HUES6 (cell line): Measurements from ENCODE around the gene ZNF33A.
A peak's percentile ranks its signal among the peaks of the same experiment; 100 is the strongest.
"Not testable (repeated sequence)": the region's sequence is repeated elsewhere in the genome, so short reads cannot be mapped to it uniquely, and the experiment has no call there.

Experiments used
- H3K27ac ChIP-seq: 2 replicates; pipeline ENCODE4 v1.7.0; 2013; ENCODE audit warnings: low read depth, mild to moderate bottlenecking, low read length, inconsistent platforms
- H3K27me3 ChIP-seq: 2 replicates; pipeline ENCODE4 v1.6.1; 2013; ENCODE audit warnings: low read length; ENCODE audit not compliant: control insufficient read depth, insufficient read depth
- H3K36me3 ChIP-seq: 2 replicates; pipeline ENCODE4 v1.6.1; 2013; ENCODE audit warnings: low read length; ENCODE audit not compliant: control insufficient read depth, insufficient read depth
- H3K4me1 ChIP-seq: 2 replicates; pipeline ENCODE4 v1.6.1; 2013; ENCODE audit warnings: low read length; ENCODE audit not compliant: control insufficient read depth, insufficient read depth
- H3K4me3 ChIP-seq: 2 replicates; pipeline ENCODE4 v1.5.1; 2013; ENCODE audit warnings: low read depth, low read length
- H3K9ac ChIP-seq: one replicate; pipeline ENCODE4 v1.6.1; 2013; ENCODE audit warnings: mild to moderate bottlenecking, low read length
- H3K9me3 ChIP-seq: 2 replicates; pipeline ENCODE4 v1.6.1; 2013; ENCODE audit warnings: low read depth, low read length; ENCODE audit not compliant: control insufficient read depth, insufficient read depth

The ZNF33A gene

GRCh38 chr10:38043516-38043915, 33.0 kb downstream of the ZNF33A start:
- peaks cover 42% of the 10 kb centered on the region for H3K36me3 ChIP-seq

DNA sequence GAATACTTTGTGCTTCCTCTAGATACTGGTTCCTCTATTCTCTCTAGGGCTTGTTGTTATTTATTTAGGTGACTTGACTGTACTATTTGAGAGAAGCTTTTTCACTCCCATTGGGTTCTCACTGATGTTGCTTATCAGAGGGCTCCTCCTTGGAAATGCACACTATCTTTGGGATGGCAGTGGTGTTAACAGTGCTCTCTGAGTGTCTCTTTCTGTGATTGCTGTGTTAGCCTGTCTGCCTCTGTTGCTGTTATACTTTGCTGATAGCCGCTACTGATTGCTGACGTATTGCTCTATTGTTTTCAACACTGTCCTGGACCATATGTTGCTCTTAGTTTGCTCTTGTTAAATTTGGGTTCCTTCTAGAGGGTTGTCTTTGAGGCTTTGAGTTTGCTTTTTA, 34.7 kb downstream of the ZNF33A start:
- Histone ChIP-seq H3K9me3 (peaks cover 35% of the 10 kb centered on the region), H3K27ac (no peak overlapping the region), H3K27me3 (no peaks in the 10 kb centered on the region), H3K4me1 (no peaks in the 10 kb centered on the region), H3K9ac (no peak overlapping the region), H3K4me3 (no peak overlapping the region), H3K36me3 (peaks cover 52% of the 10 kb centered on the region)

More at GRCh38 chr10:38043516-38043915, 33.0 kb downstream of the ZNF33A start:
- no peaks in the 10 kb centered on the region for H3K4me1 ChIP-seq
- no peak overlapping the region for H3K4me3 ChIP-seq
- no peaks in the 10 kb centered on the region for H3K27me3 ChIP-seq
- peaks cover 30% of the 10 kb centered on the region for H3K9me3 ChIP-seq
- H3K9ac ChIP-seq, result no peak overlapping the region
- no peak overlapping the region for H3K27ac ChIP-seq

DNA sequence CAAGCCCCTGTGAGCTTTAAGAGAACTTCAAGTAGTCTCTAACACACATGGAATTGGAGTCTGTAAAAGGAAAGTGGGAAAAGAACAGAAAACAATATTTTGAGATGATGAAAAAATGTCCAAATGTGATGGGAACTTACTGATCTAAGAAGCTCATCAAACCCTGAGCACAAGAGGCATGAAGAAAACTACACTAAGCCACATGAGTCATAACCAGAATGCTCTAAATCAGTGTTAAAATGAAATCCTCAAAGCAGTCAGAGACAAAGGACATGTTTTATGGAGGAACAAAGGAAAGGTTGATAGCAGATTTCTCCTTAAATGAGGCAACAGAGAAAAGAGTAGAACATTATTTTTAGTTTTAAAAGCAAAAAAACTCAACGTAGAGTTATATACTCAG, 37.2 kb downstream of the ZNF33A start:
- H3K4me1 ChIP-seq, result no peaks in the 10 kb centered on the region
- no peaks in the 10 kb centered on the region for H3K27me3 ChIP-seq
- H3K36me3 ChIP-seq, result peaks cover 53% of the 10 kb centered on the region
- no peak overlapping the region for H3K4me3 ChIP-seq
- H3K9me3 ChIP-seq, result peaks cover 40% of the 10 kb centered on the region
- no peak overlapping the region for H3K9ac ChIP-seq
- H3K27ac ChIP-seq, result no peak overlapping the region

- Histone ChIP-seq H3K27ac (no peak overlapping the region), H3K27me3 (no peaks in the 10 kb centered on the region), H3K4me1 (no peaks in the 10 kb centered on the region), H3K9me3 (peaks cover 55% of the 10 kb centered on the region), H3K4me3 (no peak overlapping the region), H3K9ac (no peak overlapping the region), H3K36me3 (peaks cover 56% of the 10 kb centered on the region)
Observed at GRCh38 chr10:38050212-38050611, 39.7 kb downstream of the ZNF33A start.

GRCh38 chr10:38054361-38054797, 43.9 kb downstream of the ZNF33A start:
- Histone ChIP-seq H3K36me3 (peaks cover 65% of the 10 kb centered on the region), H3K9ac (no peak overlapping the region), H3K9me3 (peaks cover 66% of the 10 kb centered on the region), H3K27me3 (no peaks in the 10 kb centered on the region), H3K4me3 (no peak overlapping the region), H3K27ac (no peak overlapping the region), H3K4me1 (no peaks in the 10 kb centered on the region)

DNA sequence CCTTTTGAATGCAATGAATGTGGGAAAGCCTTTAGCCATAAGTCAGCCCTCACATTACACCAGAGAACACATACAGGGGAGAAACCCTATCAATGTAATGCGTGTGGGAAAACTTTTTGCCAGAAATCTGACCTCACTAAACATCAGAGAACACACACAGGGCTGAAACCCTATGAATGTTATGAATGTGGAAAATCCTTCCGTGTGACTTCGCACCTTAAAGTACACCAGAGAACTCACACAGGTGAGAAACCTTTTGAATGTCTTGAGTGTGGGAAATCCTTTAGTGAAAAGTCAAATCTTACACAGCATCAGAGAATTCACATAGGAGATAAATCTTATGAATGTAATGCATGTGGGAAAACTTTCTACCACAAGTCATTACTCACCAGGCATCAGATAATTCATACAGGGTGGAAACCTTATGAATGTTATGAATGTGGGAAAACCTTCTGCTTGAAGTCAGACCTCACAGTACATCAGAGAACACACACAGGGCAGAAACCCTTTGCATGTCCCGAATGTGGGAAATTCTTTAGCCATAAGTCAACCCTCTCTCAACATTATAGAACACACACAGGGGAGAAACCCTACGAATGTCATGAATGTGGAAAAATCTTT, 44.9 kb downstream of the ZNF33A start:
- not testable (repeated sequence) for H3K4me3 ChIP-seq, H3K27ac ChIP-seq, H3K4me1 ChIP-seq, H3K9ac ChIP-seq, H3K27me3 ChIP-seq
- peaks cover 63% of the 10 kb centered on the region for H3K36me3 ChIP-seq
- peaks cover 67% of the 10 kb centered on the region for H3K9me3 ChIP-seq

- not testable (repeated sequence) for H3K27me3 ChIP-seq, H3K36me3 ChIP-seq, H3K27ac ChIP-seq, H3K4me1 ChIP-seq, H3K9ac ChIP-seq, H3K4me3 ChIP-seq
- H3K9me3 ChIP-seq, result peaks cover 43% of the 10 kb centered on the region
Observed at GRCh38 chr10:38069663-38070062, 59.2 kb downstream of the ZNF33A start.

- Histone ChIP-seq H3K36me3 (no peaks in the 10 kb centered on the region), H3K9ac (no peak overlapping the region), H3K4me1 (no peaks in the 10 kb centered on the region), H3K9me3 (peaks cover 52% of the 10 kb centered on the region), H3K27ac (no peak overlapping the region), H3K4me3 (no peak overlapping the region), H3K27me3 (no peaks in the 10 kb centered on the region)
Observed at GRCh38 chr10:38070501-38070900, 60.0 kb downstream of the ZNF33A start.

DNA sequence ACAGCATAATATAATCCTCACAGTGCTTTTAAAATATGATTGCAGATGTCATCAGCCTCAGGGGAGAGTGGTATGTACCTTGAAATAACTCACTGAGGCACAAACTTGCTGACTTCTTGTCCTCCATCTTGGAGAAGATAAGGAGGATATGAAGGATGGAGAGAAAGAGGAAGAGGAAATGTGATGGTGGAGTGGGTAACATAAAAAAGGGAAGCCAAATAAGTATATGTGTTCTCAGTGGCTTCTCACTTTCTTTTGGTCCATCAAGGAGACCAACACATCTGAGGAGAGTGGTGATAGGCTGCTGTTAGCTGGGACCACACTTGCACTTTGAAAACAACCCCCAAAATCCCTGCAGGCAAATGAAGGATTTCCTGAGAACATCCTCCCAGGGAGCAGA, 62.1 kb downstream of the ZNF33A start:
- Histone ChIP-seq H3K9me3 (peaks cover 58% of the 10 kb centered on the region), H3K27ac (no peak overlapping the region), H3K9ac (no peak overlapping the region), H3K4me1 (no peaks in the 10 kb centered on the region), H3K27me3 (no peaks in the 10 kb centered on the region), H3K4me3 (no peak overlapping the region), H3K36me3 (no peaks in the 10 kb centered on the region)

DNA sequence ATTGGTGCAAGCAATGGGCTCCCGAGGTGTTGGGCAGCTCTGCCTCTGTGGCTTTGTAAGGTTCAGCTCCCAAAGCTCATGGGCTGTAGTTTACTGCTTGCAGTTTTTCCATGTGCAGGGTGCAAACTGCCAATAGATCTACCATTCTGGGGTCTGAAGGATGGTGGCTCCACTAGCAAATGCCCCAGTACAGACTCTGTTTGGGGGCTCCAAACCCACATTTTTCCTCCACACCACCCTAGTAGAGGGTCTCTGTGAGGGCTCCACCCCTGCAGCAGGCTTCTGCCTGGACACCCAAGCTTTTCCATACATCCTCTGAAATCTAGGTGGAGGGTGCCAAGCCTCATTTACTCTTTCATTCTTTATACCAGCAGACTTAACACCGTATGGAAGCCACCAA, 66.2 kb downstream of the ZNF33A start:
- no peak overlapping the region for H3K9ac ChIP-seq
- H3K27me3 ChIP-seq, result no peaks in the 10 kb centered on the region
- no peak overlapping the region for H3K4me3 ChIP-seq
- H3K9me3 ChIP-seq, result peaks cover 61% of the 10 kb centered on the region
- H3K27ac ChIP-seq, result no peak overlapping the region
- H3K36me3 ChIP-seq, result no peaks in the 10 kb centered on the region
- H3K4me1 ChIP-seq, result no peaks in the 10 kb centered on the region

- H3K36me3 ChIP-seq, H3K4me1 ChIP-seq, H3K9ac ChIP-seq, H3K4me3 ChIP-seq, H3K27ac ChIP-seq, H3K27me3 ChIP-seq: not testable (repeated sequence)
- H3K9me3 ChIP-seq, result peaks cover 53% of the 10 kb centered on the region
Observed at GRCh38 chr10:38093318-38093717, 82.8 kb downstream of the ZNF33A start.

GRCh38 chr10:38093816-38094157, 83.3 kb downstream of the ZNF33A start:
- Histone ChIP-seq H3K36me3 (no peaks in the 10 kb centered on the region), H3K4me1 (no peaks in the 10 kb centered on the region), H3K4me3 (peak overlapping the region; percentile 47; the same call in 1 of the 2 replicates), H3K9me3 (peaks cover 53% of the 10 kb centered on the region), H3K9ac (no peak overlapping the region), H3K27me3 (no peaks in the 10 kb centered on the region; the same call in 1 of the 2 replicates), H3K27ac (no peak overlapping the region)
